SIG-M5 (cell line): ENCODE measurements around the gene DCHS1.
"Not testable (repeated sequence)": the region's sequence is repeated elsewhere in the genome, so short reads cannot be mapped to it uniquely, and the experiment has no call there.

Experiments used
- DNase-seq: peaks from one replicate; lab custom pipeline; 2025; lab: John Stamatoyannopoulos, UW

Gene DCHS1, protein sequence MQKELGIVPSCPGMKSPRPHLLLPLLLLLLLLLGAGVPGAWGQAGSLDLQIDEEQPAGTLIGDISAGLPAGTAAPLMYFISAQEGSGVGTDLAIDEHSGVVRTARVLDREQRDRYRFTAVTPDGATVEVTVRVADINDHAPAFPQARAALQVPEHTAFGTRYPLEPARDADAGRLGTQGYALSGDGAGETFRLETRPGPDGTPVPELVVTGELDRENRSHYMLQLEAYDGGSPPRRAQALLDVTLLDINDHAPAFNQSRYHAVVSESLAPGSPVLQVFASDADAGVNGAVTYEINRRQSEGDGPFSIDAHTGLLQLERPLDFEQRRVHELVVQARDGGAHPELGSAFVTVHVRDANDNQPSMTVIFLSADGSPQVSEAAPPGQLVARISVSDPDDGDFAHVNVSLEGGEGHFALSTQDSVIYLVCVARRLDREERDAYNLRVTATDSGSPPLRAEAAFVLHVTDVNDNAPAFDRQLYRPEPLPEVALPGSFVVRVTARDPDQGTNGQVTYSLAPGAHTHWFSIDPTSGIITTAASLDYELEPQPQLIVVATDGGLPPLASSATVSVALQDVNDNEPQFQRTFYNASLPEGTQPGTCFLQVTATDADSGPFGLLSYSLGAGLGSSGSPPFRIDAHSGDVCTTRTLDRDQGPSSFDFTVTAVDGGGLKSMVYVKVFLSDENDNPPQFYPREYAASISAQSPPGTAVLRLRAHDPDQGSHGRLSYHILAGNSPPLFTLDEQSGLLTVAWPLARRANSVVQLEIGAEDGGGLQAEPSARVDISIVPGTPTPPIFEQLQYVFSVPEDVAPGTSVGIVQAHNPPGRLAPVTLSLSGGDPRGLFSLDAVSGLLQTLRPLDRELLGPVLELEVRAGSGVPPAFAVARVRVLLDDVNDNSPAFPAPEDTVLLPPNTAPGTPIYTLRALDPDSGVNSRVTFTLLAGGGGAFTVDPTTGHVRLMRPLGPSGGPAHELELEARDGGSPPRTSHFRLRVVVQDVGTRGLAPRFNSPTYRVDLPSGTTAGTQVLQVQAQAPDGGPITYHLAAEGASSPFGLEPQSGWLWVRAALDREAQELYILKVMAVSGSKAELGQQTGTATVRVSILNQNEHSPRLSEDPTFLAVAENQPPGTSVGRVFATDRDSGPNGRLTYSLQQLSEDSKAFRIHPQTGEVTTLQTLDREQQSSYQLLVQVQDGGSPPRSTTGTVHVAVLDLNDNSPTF (N-terminal part only)

DNA sequence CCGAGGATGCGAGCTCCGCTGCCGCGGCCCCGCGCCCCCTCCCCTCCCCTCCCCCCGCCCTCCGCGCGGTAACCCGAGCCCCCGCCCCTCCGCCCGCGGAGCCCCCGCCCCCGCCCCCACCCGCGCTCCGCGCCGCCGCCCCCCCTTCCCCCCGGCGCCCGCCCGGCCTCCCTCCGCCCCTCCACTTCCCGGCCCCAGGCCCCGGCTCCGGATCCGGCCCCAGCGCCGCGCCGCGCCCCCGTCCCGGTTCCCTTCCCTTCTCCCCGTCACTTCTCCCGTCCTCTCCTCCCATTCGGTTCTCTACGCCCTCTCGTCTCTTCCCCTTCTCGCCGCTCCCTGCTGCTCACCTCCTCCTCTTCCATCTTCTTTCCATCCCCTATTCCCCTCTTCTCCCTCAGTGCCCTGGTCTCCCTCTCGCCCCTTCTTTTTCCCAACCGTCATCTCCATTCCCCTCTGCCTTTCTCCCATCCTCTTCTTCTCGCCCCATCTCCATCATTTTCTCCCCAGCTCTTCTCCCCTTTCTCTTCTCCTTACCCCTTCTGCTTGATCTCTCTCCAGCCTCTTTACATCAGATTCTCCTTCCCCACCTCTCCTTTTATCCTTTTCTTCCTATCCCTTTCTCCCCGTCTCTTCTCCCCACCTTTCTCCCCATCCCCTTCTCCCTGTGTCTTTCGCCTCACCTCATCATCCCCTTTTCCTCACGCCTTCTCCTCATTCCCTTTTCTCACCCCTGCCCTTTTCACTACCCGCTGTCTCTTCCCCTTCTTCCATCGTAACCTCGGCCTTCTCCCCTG is at the start of gene DCHS1:
Gene DCHS1 (minus strand): TSS at position 20 of the 794 bp plus-strand sequence. CDS start 14,196 bp downstream, outside the sequence.
- no peak for DNase-seq

GRCh38 chr11:6703247-6704063 is 47.8 kb upstream of the DCHS1 start:
- peak; percentile 17 for DNase-seq

DNA sequence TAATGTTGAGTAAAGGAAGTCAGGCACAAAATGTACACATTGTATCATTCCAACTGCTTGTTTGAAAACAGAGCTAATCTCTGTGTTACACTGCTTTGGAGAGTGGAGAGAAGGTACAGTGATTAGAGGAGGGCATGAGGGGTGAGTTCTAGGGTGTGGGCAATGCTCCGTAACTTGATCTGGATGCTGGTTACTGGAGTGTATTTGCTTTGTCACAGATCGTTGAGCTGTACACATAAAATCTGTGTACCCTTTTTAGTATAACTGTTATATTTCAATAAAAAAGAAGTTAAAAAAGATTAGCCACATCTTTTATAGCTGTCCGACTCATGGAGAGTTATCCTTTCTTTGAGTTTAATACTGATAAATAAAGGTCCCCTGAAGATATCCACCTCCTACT is 46.3 kb upstream of the DCHS1 start:
- not testable (repeated sequence) for DNase-seq

- no peak for DNase-seq
Observed at GRCh38 chr11:6695377-6695776, 39.8 kb upstream of the DCHS1 start.

- DNase-seq: no peak
Observed at GRCh38 chr11:6694229-6694535, 38.6 kb upstream of the DCHS1 start.

- DNase-seq: no peak
Observed at GRCh38 chr11:6693342-6694228, 38.0 kb upstream of the DCHS1 start.

DNA sequence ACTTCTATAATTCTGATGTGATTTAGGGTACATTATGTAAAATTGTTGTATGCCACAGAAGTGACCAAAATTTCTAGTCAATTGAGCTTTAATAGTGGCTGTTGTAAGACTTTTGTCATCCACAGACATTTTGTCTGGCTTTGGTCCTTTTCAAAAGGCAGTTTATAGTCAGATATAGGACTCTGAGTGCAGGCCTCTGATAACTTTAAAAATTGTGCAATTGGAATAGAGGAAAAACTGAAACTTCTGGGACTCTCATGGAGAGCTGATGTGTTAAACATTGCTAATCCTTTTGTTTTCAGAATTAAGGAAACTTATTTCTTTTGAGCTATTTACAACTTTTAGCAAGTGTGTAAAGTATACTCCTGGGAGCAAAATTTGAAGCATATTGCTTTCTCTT is 36.5 kb upstream of the DCHS1 start:
- no peak for DNase-seq

DNA sequence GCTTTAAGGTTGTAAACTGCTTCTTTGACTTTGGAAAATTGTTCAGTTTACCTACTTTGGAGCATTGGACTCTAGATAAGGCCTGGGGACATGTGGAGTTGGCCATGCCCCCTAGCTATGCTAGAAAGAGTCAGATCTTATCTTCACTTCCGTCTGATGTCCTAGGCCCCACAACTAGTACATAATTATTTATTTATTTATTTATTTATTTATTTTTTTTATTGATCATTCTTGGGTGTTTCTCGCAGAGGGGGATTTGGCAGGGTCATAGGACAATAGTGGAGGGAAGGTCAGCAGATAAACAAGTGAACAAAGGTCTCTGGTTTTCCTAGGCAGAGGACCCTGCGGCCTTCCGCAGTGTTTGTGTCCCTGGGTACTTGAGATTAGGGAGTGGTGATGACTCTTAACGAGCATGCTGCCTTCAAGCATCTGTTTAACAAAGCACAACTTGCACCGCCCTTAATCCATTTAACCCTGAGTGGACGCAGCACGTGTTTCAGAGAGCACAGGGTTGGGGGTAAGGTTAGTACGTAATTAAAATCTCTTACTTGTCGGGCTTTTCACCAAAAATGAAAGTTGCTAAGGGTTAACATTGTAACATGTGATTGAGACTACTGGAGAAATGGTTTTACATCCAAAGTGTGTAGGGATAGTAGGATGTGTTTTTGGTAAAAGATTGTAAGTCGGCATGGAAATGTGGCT is 35.0 kb upstream of the DCHS1 start:
- not testable (repeated sequence) for DNase-seq

DNA sequence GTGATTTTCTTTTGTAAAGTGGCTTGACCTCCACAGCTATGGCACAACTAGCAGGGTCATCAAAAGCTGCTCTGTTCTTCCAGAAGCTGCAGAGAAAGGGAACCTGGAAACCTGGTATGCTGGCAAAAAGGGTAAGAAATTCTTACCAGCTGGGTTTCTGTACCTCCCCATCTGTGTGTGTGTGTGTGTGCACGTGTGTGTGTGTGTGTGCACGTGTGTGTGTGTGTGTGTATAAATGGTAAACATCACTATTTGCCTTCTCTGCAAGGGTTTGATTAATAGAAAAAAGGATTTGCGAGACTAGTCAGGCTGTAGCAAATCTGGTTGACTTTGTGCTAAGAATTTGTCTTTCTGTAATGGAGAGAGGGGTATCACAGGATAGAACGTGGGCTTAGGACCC is 32.3 kb upstream of the DCHS1 start:
- no peak for DNase-seq

DNA sequence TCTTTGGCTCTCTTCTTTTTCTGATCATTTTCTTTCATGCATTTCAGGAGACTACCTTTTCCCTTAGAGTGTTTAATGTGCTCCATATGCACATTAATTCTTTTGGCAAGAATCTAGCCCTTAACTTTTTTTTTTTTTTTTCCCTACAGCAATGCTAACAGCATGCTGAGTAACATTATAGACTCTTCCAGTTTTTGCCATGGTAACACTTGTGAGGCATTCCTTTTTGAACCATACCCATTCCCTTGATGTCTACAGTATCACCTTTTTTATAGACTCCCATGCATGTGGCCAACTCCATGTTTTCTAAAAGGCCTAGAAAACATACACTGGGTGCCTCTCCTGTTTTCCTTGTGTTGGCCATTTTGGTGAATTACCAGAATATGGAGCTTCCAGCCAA is 30.4 kb upstream of the DCHS1 start:
- no peak for DNase-seq

DNA sequence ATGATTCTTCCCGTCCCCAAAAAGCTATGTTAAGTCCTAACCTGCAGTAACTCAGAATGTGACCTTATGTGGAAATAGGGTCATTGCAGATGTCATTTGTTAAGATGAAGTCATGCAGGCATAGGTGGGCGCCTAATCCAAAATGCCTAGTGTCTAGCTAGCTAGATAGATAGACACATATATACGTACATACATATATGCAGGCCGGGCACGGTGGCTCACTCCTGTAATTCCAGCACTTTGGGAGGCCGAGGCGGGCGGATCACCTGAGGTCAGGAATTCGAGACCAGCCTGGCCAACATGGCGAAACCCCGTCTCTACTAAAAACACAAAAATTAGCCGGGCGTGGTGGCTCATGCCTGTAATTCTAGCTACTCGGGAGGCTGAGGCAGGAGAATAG is 28.5 kb upstream of the DCHS1 start:
- not testable (repeated sequence) for DNase-seq

DNA sequence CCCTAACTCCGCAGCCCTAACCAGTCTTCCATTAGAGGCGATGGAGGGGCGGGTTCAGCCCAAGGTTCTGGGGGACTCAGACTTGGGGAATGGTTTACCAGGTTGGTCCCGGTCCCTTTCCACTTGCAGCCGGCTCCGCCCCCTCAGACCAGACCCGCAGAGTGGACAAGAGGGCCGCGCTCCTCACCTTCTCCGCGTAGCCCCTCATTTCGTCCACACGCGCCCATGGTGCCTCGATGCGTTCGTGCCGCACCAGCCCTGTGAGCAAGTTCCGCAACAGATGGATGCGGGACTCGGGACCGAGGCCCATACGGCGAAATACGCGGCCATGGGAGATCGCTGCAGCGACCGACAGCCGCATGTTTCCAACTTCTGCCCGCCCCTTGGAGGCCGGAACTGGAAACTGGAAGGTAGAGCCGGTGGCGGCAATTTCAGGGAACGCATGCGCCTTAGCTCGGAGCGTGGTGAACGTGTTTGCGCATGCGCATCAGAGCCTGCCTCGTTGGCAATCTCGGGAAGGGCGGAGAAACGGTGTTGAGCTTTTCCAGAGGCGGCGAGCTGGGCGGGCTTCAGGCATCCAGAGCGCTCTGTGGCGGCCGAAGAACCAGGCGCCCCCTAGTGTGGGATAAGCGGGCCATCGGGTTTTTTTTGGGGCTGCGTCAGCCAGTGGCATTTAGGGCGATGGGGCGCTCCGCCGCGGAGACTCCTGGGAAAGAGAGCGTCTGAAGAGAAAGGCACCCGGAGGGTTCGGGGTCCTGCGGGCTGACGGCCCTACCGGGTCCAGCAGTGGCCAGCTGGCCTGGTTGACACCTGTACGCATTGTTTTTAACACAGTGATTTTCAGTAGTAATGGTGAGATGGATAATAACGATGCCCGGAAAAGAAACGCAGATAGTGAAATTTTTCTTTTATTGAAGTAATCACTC is 27.6 kb upstream of the DCHS1 start, which contains the start of gene MRPL17:
Gene MRPL17 (minus strand): TSS at position 405 of the 926 bp plus-strand sequence. CDS start 44 bp downstream, at position 361.
- DNase-seq: peak; percentile 88

DNA sequence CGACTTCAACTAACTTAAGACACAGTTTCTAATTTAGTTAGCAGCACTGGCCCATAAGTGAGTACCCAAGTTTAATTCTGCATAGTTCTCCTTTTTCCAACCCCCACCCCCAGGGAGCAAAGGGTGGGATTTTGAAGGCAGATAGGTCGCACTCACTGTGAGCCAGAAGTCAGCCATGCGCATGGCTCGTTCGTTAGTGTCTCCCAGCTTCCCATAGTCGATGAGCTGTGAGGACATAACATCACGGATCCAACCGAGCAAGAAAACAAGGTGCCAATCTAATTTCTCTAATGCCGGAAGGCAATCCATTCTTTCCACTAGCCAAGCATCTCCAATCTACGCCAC is 27.0 kb upstream of the DCHS1 start:
- DNase-seq: no peak

- no peak for DNase-seq
Observed at GRCh38 chr11:6681949-6682348, 26.3 kb upstream of the DCHS1 start.

- no peak for DNase-seq
Observed at GRCh38 chr11:6681505-6681904, 25.9 kb upstream of the DCHS1 start.

- no peak for DNase-seq
Observed at GRCh38 chr11:6677018-6677417, 21.4 kb upstream of the DCHS1 start.

- no peak for DNase-seq
Observed at GRCh38 chr11:6674862-6675261, 19.3 kb upstream of the DCHS1 start.

DNA sequence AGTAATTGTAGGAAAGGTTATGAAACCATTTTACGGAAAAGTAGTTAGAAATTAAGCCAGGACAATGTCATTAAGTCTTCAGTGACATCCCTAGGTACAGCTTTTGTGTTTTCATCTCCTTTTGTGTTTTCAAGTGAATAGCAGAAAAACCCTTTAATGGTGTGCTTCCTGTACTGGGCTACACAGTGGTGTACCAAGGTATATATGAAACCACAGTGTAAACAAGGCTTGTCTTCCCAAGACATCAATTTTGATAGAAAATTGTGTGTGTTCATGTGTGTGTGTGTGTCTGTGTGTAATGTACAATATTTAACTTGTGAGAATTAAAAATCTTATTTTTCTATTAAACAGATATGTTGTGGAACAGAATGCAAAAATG is 18.6 kb upstream of the DCHS1 start:
- DNase-seq: no peak
